HG03159 (cell line): ENCODE measurements around the gene HS2ST1.
A peak's percentile ranks its signal among the peaks of the same experiment; 100 is the strongest.
"Not testable (repeated sequence)": the region's sequence is repeated elsewhere in the genome, so short reads cannot be mapped to it uniquely, and the experiment has no call there.

Source experiments
- ATAC-seq: cut with Tn5 transposase; IDR thresholded peaks from one replicate; pipeline ENCODE4 v1.9.1; 2021; ENCODE audit warnings: mild to moderate bottlenecking, moderate library complexity; ENCODE audit not compliant: unreplicated experiment

Gene HS2ST1

DNA sequence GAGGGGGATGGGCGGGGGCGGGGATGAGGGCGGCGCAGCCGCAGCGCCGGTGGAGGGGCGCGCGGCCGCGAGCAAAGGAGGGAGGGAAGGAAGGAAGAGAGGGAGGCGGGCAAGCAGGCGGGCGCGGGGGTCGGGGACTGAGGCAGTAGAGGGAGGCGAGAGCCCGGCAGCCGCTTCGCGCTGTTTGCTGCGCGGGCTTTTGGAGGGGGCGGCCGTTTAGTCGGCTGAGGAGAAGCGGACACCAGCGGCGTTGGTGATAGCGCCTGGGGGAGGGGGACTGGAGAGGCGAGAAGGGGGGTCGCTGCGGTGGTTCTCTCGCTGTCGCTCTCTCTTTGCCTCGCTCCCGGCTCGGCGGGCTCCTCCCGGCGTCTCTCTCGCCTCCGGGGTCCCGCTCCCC, at the start of gene HS2ST1:
Gene HS2ST1 (plus strand): TSS at position 35 of the 397 bp plus-strand sequence.
- no peak for ATAC-seq

DNA sequence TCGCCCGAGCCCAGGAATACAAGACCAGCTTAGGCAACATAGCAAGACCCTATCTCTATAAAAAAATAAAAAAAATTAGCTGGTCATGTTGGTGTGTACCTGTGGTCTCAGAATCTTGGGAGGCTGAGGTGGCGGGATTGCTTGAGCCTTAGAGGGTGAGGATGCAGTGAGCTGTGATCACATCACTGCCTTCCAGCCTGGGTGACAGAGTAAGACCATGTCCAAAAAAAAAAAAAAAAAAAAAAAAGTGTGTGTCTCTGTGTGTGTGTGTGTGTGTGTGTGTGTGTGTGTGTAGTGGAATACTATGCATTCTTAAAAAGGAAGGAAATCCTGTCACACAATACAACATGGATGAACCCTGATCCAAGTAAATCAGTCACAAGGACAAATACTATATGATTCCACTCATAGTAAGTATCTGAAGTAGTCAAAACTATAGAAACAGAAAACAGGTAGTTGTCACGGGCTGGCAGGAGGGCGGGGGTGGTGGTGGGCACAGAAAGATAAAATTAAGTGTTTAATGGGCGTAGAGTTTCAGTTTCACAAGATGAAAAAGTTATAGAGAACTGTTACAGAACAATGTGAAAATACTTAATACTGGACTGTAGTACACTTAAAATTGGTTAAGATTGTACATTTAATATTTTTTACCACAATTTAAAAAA, 48.3 kb upstream of the HS2ST1 start:
- ATAC-seq = peak; percentile 61

DNA sequence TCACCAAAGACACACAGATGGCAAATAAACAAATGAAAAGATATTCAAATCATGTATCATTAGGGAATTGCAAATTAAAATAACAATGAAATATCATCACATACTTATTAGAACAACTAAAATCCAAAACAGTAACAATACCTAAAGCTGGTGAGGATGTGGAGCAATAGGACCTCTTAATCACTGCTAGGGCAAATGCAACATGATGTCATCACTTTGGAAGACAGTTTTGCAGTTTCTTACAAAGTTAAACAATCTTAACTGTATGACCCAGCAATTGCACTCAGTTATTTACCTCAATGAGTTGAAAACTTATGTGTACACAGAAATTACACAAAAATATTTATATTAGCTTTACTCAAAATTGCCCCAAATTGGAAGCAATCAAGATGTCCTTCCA, 47.8 kb upstream of the HS2ST1 start:
- ATAC-seq = peak; percentile 19

DNA sequence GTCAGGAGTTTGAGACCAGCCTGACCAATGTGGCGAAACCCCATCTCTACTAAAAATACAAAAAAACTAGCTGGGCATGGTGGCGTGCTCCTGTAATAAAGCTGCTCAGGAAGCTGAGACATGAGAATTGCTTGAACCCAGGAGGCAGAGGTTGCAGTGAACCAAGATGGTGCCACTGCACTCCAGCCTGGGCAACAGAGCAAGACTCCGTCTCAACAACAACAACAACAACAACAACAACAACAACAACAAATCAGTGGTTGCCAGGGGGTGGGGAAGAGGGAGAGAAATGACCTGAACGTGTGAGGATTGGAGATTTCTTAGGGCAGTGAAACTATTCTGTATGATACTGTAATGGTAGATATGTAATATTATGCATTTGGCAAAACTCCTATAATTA, 47.2 kb upstream of the HS2ST1 start:
- not testable (repeated sequence) for ATAC-seq

DNA sequence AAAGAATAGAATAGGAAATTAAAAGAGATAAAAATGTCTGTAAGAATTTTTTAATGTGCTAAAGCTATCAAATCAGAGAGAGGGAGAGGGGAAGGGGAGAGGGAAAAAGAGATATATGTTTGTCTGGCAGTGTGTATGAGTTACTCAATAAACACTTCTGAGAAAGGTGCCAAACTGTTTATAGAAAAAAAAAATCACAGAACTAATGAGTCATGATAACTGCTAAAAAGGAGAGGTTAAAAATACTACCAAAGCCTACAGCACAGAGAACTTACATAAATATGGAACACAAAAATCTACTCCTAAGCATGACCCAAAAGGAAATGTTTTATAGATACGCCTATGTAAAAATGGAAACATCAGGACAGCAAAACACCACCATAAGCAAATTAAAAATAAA, 46.0 kb upstream of the HS2ST1 start:
- no peak for ATAC-seq

DNA sequence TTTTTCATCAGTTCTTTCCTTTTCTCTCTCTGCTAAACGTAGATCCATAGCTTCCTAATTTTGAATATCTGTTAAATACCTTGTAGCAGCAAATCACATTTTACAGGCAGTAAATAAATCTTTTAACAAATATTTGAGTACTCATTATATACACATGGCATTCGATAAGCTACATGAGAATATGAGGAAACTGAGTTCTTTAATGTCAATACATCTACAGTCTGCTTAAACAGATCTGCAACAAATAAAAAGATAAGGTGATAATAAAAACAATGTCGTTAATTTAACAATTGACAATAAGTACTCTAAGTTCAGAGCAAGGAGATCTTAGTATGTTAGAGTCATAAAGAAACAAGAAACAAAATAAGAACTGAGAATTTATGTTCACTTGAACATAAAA, 43.4 kb upstream of the HS2ST1 start:
- no peak for ATAC-seq

DNA sequence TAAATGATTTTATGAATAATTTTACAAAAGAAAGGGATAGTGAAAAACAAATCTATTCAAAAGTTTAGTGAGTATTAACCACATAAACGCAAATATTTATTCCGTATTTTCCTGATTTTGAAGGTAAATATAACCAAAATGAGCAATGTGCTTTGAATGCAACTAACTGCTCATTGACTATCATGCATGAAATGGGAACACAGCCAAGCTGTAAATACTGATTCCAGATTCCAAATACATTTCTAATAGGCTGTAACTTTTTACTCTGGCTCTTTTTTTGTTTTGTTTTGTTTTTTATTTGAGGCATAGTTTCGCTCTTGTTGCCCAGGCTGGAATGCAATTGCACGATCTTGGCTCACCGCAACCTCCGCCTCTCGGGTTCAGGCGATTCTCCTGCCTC, 42.3 kb upstream of the HS2ST1 start:
- ATAC-seq = no peak

DNA sequence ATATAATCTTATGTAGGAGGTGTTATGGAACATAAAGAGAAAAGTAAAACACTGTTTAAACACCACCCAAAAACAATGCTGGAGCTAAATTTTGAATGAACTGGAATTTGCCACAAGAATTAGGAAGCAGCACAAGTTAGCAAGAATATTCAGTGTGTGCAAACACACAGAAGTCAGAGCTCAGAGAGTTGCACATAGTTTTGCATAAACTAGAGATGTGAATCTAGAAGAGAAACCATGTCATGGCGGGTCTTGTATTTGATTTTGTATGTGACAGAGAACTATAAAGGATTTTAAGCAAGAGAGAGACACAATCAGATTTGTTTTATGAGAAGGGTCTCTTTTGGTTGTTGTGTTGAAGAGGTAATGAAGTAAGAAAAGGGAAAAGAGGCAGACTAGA, 38.7 kb upstream of the HS2ST1 start:
- ATAC-seq = no peak

DNA sequence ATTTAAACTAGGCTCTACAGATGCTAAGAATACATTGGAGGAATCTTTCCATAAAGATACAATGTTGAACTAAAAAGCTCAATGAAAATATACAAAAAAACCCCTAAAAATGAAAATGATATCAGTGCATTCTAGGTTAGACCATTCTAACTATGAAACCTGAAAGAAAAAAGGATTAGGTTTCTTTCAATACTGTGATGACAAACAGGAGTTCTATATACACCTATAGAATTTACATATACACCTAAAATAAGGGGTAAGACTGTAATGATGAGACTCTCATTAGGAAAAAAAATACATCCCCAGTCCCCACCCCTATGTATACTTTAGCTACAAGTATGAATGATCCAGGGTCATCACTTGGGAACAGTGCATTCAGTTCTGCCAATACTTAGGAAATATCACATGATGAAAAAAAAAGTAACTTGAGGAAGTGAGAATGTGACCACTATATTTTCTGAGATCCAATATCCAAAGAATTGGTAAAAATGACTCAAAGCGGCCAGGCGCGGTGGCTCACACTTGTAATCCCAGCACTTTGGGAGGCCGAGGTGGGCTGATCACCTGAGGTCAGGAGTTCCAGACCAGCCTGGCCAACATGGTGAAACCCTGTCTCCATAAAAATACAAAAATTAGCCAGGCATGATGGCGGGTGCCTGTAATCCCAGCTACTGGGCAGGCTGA, 26.8 kb upstream of the HS2ST1 start:
- peak; percentile 93 for ATAC-seq

DNA sequence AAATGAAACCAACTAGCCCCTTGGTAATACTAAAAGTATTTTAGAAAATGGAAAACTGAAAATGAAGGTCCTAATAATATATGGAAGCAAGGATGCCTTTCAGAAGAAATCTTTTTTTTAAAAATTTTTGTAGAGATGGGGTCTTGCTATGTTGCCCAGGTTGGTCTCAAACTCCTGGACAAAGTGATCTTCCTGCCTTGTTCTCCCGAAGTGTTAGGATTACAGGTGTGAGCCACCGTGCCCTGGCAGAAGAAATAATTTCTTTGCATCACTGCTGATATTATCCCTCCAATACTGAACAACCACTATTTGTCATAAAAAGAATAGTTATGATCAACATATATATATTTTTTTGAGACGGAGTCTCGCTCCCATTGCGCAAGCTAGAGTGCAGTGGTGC, 26.1 kb upstream of the HS2ST1 start:
- no peak for ATAC-seq

DNA sequence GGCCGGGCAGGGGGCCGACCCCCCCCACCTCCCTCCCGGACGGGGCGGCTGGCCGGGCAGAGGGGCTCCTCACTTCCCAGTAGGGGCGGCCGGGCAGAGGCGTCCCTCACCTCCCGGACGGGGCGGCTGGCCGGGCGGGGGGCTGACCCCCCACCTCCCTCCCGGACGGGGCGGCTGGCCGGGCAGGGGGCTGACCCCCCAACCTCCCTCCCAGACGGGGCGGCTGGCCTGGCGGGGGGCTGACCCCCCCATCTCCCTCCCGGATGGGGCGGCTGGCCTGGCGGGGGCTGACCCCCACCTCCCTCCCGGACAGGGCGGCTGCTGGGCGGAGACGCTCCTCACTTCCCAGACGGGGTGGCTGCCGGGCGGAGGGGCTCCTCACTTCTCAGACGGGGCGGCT, 15.0 kb upstream of the HS2ST1 start:
- ATAC-seq = not testable (repeated sequence)

DNA sequence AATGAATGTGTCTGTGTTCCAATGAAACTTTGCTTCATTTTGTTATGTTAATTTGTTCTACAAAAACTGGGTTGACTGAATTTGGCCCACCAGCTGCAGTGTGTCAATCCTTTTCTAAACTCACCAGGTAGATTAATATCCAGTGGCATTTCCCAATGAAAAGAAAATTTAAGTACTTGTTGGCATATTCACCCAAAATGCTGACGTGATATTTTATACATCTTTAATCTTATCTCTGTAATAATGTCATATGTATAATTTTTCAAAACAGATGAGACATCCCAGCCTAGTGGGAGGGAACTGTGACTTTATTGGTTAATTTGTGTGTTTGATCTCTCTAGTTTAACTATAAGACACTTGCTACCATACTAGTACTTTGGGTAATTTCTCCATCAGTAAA, 8.6 kb upstream of the HS2ST1 start:
- no peak for ATAC-seq

DNA sequence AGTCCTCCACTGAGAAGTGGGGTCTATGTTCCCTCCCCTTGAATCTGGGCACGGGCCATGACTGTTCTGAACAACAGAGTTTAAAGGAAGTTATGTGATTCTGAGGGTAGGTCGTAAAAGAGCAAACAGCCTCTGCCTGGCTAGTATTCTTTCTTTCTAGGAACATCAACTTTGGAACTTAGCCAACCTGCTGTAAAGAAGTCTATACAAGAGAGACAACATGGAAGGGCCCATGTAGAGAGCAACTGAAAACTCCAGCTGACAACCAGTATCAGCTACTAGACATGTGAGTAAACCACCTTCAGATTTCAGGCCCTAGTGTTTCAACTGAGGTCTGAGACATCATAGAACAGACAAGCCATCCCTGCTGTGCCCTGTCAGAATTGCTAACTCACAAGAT, 8.0 kb upstream of the HS2ST1 start:
- no peak for ATAC-seq

DNA sequence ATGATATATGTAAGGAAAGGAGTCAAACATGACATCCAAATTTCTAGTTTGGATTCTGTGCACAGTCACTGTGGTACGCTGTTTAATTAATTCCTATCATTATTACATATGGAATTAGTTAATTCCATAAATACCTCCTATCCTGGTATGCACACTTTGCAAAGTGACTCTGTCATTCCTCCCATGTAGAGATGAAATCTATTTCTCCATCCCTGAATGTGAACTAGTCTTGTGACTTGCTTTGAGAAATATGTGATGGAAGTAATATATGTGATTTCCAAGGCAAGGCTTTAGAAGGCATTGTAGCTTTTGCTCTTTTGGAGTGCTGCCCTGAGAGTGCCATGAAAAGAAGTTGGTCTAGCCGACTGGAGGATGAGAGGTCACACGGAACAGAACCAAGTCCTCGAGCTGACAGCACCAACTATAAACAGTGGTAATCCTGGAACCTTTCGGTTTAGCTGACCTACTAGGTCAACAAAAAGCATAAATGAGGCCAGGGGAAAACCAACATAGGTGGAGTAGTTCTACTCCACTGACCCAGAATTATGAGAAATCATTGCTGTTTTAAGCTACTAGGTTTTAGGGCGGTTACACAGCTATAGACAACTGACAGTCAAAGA, 2.0 kb upstream of the HS2ST1 start:
- no peak for ATAC-seq

DNA sequence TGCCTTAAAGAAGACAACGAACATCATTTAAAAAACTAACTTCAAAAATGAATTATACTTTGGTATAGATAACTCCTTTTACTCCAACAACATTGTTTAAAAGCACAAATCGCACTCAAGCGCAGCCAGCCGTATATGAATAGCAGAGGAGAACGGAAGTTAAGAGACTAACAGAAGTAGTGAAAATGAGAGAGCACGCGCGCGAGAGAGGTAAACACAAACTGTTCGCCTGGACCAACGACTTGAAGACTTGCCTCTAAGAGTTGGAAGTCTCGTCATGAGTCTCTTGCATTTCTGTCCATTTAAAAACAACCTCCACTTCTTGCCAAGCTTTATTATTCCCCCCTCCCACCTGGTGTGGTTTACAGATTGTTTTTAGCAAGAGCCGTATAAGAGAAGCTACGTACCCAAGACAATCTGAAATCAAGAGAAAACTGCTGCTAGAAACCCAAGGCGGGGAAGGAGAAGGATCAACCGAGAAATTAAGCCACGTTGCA, 988 bp upstream of the HS2ST1 start:
- ATAC-seq = no peak

DNA sequence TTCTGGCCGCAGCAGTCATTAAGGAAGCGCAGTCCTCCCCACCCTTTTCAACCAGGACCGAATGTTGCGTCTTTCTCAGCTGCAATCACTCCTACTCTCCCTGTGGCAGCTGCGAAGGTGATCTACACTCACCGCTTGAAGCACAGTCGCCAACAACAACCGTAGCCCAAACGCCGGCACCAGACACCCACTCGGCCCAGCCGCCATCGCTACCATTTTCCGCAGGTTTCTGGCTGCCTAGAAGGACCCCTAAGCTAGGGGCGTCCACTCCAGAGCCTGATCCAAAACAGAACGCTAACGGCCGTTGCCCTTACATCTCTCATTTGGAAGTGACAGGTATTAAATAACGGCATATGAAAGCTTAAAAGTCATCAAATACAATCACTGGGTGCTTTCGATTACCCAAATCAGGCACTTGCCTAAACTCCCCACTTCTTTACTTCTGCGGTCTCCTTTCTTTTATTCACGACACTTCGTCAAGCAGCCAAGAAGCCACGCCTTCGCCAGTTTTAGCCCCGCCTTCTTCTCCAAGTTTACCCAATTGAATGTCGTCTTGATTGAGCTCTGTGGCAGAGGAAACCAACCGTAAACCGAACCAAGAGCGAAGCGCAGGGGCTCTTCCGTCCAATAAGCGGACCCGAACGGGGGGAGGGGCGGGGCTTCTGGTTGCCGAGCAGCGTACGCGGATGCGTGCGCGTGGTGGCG, 387 bp upstream of the HS2ST1 start, which contains the start of gene SELENOF:
Gene SELENOF (minus strand): TSS at position 231 of the 705 bp plus-strand sequence. CDS start 15 bp downstream, at position 216.
- ATAC-seq = peak; percentile 83

DNA sequence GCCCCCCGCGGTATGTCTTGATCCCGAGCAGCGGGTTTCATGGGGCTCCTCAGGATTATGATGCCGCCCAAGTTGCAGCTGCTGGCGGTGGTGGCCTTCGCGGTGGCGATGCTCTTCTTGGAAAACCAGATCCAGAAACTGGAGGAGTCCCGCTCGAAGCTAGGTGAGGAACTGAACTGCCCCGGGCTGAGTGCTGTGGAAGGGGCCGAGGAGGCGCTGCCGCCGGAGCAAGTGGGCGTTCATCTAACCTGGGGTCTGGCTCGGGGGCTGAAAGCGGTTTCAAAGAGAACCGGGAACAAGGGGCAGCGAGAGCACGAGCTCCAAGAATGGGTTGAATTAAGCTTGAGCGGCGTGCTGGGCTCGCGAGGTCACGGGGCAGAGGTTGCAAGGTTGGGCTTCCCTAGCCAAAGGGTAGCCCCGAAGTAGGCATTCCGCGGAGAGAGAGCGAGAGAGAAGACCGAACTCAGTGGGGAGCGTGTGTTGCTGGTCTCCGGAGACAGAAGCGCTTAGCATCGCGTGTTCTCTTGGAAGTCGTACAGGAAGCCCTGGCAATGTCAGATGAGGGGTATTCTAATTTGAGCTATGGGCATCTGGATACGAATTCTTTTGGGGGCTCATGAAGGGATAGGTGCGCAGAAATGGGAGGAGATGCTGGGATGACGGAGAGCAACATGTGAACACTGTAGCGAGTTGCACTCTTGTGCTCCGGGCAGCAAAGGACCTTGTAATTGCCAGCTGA, 732 bp downstream of the HS2ST1 start:
- ATAC-seq = peak; percentile 17

DNA sequence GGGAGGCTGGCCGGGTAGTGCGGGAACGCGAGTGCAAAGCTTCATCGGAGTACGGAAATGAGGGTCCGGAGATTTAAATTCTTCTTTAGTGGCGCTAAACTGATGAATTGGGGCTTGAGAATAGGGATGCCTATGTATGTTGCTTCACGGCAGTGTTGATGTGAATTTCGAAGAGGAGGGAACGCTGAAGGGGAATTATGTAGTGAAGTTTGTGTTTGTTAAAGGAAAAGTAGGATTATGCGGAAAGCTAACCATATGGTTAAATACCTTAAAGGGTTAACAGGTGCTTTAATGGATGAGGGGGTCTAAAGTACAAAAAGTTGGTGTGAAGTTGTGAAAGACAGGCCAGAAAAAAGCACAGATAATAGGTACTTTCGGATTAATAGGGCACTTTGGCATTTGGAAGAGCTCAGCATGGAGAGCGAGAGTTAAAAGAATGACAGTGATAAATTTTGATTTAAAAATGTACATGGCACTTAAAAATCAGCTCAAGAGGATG, 1.4 kb downstream of the HS2ST1 start:
- no peak for ATAC-seq

DNA sequence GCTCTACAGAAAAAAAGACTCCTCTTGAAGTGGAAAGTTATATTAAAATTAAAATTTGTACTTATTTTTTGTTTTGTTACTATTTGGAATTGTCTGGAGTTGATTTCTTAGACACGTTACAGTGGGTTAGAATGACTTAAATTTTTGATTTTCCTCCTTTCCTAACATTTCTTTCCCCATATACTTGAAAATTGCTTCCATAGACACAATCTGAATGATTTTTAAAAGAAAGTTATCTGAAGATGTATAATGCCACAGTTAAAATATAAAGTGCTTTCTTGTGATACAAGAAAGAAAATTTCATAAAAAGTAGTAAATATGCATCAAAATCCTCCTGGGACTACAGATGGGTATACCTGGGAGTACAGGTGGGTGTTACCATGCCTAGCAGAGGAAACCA, 2.3 kb downstream of the HS2ST1 start:
- ATAC-seq = no peak

DNA sequence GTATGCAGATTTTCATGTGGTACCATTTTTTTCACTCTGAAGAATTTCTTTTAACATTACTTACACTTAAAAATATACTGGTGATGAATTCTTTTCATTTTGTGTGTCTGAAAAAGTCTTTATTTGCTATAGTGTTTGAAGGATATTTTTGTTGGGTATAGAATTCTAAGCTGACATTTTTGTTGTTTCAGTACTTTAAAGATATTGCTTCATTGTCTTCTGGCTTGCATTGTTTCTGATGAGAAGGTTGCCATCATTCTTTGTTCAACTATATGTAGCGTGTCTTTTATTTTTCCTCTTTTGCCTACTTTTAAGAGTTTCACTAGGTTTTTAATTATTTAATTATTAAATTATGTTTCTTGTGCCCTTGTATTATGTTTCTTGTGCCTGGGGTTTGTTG, 8.0 kb downstream of the HS2ST1 start:
- no peak for ATAC-seq
